Measurements from ENCODE around the gene ENPP7. TPM values are rescaled to one million over a fixed set of nuclear protein-coding genes. Genes with fewer than 3 reads are reported as not detected.

ENPP7 gene
- total RNA-seq, 1 experiment from 2014 or later: not detected

DNA sequence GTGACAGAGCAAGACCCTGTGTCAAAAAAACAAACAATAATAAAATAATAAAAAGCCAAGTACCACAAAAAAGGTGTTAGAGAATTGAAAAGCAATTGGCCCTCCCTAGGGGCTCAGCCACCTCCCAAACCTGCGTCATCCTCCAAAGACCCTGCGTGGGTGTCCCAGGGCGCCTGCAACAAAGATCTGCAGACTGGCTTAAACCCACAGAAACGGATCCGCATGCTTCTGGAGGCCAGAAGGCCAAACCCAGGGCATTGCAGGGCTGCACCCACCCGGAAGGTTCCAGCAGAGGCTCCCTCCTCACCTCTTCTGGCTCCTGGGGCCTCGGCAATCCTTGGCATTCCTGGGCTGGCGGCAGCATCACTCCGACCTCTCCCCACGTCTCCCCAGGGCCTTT lies 1.5 kb downstream of the ENPP7 start:
- no peak for DNase-seq (ENCODE audit: low spot score)

DNA sequence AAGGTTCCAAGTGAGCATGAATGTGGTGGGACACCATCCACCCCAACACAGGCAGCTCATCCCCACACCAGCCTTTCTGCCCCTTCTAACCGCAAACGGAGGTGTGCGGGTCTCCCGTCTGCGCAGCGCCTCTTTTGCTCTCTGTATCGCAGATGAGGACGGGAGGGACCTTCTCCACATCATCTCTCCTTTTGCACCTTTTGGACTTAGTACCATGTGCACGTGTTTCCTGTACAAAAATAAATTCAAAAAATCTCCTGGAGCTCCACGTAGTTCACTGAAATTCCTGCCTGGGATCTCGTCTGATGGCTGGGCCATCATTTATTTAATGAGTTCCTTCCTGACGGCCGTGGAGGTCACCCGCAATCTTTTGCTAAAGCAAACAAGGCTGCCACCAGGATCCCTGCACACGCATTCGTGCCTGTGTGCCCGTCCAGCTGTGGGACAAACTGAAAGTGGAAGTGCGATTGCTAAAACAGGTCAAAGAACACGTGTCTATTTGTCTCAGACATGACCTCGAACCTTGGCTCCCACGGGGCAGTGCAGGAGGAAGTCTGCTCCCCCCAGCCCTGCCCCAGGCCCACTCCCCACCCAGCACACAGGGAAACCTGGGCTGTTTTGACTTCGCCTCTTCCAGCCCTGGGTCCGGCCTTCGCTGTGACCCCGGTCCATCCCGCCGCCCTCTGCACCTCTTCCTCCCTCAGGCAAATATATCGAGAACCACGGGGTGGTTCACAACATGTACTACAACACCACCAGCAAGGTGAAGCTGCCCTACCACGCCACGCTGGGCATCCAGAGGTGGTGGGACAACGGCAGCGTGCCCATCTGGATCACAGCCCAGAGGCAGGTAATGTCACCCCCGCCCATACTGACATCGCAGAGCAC lies 2.3 kb downstream of the ENPP7 start:
- DNase-seq (ENCODE audit: low spot score): no peak

DNA sequence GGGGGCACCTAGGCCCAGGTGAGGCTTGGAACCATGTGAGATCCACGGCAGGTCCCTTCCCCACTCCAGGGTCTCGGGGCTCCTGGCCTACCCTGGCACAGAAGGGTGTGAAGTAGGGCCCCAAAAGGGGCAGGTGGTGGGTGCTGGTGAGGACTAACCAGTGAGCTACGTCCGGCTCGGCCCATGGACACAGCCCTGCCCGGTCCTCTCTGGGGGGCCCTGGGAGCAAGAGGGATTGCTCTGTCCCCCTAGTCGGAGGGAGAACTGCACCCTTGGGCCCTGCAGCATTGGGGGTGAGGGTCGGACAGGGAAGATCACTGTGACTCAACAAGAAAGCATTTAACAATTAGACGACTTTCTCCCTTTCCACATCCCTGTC lies 2.9 kb downstream of the ENPP7 start:
- DNase-seq (ENCODE audit: low spot score): no peak

DNA sequence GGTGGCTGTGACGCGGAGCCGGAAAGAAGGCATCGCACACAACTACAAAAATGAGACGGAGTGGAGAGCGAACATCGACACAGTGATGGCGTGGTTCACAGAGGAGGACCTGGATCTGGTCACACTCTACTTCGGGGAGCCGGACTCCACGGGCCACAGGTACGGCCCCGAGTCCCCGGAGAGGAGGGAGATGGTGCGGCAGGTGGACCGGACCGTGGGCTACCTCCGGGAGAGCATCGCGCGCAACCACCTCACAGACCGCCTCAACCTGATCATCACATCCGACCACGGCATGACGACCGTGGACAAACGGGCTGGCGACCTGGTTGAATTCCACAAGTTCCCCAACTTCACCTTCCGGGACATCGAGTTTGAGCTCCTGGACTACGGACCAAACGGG lies 4.4 kb downstream of the ENPP7 start:
- DNase-seq (ENCODE audit: low spot score): no peak

DNA sequence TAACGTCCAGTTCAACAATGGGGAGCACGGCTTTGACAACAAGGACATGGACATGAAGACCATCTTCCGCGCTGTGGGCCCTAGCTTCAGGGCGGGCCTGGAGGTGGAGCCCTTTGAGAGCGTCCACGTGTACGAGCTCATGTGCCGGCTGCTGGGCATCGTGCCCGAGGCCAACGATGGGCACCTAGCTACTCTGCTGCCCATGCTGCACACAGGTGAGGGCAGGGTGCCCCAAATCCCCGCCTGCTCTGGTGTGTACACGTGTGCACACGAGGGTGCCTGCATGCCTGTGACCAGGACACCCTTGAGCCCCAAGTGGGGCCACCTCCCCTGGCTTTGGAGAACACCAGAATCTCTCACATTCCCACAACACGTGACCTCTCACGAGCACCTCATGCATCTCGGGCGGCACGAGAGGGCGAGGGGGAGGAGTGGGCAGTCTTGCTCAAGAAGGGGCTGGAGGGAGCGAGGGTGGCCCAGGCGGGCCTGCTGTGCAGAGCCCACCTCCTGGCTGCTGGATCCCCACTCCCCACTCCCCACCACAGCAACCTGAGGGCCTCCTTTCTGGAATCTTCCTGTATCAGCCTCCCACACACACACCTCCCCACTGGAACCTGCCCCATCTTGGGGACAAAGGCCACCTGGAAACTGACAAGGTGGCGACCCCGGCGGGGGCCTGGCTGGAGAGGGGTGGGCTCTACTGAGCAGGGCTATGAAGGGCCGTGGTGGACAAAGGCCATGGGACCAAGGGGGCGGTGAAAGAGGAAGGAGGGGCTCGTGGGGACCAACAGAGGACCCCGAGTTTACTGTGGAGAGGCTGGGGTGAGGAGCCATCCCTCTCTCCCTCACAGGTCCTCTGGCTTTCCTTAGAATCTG lies 6.5 kb downstream of the ENPP7 start:
- DNase-seq (ENCODE audit: low spot score): no peak

DNA sequence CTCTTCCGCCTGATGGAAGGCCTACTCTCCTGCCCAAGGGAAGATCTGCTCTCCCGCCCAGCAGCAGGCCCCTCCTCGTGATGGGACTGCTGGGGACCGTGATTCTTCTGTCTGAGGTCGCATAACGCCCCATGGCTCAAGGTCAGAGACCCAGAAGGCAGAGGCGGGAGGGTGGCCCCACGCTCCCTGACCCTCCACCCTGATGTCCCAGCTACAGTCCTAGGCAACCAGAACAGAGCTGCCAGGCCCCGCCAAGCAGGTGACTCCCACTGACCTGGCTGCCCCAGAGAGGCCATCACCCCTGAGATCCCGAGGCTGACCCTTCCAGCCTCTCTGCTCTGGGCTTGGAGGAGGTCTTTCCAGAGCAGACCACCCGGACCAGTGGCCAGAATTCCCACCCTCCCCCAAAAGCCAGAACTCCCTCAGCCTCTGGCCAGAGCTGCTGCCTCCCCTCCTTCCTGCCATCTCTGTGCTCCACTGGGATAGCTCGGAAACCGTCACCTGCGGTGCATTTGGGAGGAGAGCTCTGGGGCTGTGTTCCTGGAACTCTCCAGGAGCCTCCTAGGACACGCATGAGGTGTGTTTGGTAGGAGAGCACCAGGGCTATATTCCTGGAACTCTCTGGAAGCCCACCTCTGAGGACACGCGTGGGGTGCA lies 7.3 kb downstream of the ENPP7 start:
- no peak for DNase-seq (ENCODE audit: low spot score)

DNA sequence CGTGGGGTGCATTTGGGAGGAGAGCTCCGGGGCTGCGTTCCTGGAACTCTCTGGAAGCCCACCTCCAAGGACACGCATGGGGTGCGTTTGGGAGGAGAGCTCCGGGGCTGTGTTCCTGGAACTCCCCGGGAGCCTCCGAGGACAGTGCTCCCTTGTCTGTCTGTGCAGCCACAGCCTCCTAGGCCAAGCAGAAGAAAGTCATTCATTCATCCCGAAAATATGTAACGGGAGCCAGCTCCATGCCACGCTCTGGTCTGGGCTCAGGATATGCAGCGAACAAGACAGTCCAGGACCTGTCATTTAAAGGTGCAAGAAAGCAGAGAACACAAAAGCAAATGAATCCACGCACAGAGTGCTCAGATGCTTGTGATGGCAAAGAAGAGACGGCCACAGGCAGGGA lies 7.9 kb downstream of the ENPP7 start:
- no peak for DNase-seq (ENCODE audit: low spot score)

DNA sequence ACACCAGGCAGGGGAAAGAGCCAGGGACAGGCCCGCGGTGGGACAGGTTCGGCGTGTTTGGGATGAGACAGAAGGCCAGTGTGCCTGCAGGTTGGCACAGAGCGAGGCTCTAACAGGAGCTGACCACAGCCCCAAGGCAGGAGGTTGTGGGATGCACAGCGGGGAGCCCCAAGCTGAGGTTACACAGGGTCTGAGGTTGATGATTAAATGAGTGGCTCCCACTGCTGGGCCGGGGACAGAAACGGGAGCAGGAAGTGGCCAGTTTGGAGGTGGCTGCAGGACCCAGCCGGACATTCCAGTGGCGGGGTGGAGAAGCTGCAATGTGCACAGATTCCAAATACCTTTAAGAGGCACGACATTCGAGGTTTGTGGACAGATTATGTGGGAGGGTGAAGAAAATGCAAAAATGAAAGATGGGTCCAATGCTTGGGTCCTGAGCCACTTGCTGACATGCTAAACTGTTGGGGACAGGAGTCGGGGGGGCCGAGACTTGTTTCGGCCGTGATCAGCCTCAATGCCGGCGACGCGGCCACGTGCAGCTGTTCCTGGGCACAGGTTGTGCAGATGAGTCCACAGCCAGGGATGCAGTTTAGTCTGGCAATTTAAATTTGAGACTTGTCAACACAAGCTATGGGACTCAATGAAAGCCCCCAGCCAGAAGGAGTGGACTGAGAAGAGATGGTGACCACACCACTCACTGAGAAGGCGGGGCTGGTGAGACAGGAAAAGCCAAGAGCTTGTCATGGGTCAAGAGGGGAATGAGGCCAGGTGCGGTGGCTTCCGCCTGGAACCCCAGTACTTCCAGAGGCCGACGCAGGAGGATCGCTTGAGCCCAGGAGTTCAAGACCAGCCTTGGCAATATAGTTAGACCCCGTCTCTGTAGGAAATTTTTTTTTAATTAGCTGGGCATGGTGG lies 8.7 kb downstream of the ENPP7 start:
- peak; percentile 94 for DNase-seq (ENCODE audit: low spot score)

DNA sequence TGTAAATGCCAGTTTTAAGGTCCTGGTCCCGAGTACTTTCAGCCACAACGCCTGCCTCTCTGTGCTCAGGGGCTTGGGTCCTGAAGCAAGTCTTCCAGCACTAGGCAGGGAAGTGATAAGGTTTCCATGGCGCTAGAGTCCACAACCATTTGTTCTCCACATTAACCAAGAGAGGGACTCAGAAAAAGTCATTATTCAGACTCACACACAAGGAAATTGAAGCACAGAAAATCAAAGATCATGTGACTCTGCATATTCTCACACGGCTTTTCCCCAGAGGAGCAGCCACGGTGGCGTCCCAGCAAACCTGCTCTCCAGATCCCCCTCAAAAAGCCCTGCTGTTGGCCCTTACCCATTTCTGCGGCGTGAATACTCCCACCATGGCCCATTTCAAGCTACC lies 9.7 kb downstream of the ENPP7 start:
- DNase-seq (ENCODE audit: low spot score): no peak

DNA sequence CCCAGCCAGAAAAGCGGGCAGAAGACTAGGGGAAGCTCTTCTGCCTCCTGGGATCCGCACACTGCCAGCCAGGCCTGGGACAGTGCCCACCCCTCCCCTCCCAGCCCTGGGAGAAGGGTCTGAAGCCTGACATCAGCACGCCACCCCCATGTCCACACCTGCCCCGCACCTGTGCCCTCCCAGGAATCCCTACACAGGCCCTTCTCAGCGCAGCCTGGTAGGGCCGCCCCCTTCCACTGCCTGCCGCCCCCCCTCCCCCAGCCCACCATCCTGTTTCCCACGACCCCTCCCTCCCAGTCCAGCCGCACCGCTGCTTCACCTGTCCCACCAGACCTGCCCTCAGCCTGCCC lies 10.6 kb downstream of the ENPP7 start:
- no peak for DNase-seq (ENCODE audit: low spot score)

DNA sequence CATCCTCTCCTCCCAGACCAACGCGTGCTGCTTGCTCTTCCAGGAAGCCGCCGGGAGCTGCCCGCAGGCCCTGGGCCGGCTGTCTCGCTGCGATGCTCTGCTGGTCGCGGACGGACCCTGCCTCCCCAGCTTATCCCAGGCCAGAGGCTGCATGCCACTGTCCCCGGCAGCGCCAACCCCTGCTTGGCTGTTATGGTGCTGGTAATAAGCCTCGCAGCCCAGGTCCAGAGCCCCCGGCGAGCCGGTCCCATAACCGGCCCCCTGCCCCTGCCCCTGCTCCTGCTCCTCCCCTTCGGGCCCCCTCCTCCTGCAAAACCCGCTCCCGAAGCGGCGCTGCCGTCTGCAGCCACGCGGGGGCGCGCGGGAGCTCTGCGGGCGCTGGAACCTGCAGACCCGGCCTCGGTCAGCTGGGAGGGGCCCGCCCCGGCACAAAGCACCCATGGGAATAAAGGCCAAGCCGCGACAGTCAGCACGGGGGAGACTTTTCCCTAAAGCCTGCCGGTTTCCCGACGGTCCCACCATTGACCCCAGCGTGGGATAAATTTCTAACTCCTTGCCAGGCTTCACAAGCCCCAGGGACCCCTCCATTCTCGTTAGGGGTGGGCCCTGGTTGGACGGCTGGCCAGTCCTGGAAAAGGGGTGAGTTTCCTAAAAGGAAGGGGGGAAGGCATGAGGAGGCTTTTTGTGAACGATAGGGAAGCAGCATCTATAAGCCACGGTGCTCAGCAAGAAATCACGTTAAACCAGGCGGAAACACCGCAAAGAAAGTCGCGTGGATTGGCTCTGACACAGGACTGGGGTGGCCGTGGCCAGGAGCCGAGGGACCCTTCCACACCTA lies 11.2 kb downstream of the ENPP7 start:
- DNase-seq (ENCODE audit: low spot score): peak; percentile 34

DNA sequence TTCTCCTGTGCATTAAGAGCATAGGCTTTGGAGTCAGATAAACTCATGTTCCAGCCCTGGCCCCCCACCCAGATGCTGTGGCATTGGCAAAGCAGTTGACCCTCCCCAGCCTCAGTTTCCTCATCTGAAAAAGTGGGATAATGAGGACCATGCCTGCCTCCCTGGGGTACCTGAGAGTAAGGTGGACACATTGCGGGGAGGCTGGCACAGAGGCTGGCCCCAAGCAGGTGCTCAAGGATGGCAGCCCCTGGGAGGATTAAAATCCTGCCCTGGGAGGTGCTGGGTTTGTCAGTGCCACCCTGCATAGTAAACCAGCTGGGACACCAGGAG lies 11.8 kb downstream of the ENPP7 start:
- no peak for DNase-seq (ENCODE audit: low spot score)

DNA sequence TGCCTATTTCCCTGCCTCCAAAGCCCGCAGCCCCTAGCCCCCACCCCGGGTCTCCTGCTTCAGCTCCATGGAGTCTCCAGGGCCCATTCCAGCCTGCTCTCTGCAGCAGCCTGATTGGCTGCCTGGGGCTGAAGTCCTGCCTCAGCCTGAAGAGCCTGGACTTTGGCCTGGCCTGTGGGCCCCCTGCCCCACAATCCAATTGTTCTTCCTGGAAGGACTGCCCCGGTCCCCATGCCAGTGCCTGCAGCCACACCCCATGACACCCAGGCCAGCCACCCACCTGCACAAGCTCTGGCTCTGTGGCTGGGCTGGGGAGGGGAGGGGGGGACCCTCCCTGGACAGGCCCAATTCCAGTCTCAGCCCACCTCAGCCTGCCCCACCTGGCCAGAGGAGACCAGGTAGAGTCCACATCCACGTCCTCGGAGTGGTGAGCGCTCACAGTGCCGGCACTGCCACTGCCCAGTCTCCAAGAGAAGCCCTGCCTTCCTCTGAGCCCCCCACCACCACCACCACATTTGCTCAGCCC lies 12.3 kb downstream of the ENPP7 start:
- DNase-seq (ENCODE audit: low spot score): no peak

DNA sequence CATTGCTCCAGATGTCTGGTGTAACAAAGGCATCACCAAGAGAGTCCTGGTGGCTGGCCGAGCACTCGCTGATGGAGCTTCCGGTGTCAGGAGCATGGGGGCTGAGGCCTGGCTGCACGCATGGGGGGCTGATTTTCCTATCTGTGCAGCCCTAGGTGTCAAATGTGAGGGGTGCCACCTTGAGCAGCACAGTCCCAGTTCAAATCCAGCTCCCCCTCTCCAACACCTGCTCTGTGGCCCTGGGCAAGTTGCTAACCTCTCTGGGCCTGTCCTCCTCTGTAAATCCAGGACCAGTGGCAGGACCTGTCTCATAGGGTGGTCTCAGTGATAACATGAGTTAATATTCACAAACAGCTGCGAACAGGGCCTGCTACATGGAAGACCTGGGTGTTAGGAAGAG lies 12.9 kb downstream of the ENPP7 start:
- no peak for DNase-seq (ENCODE audit: low spot score)

DNA sequence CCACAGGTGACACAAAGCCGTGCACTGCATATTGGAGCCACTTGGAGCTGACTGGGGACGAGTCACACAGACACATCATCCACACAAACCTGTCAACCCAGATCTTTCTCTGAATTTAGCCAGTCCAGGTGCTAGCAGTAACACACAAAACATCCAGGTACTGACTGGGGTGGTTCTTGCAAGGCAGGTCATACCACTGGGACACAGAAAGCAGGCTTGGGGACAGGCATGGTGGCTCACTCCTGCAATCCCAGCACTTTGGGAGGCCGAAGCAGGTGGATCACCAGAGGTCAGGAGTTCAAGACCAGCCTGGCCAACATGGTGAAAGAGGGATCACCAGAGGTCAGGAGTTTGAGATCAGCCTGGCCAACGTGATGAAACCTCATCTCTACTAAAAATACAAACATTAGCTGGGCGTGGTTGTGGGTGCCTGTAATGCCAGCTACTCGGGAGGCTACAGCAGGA lies 14.9 kb downstream of the ENPP7 start:
- no peak for DNase-seq (ENCODE audit: low spot score)

DNA sequence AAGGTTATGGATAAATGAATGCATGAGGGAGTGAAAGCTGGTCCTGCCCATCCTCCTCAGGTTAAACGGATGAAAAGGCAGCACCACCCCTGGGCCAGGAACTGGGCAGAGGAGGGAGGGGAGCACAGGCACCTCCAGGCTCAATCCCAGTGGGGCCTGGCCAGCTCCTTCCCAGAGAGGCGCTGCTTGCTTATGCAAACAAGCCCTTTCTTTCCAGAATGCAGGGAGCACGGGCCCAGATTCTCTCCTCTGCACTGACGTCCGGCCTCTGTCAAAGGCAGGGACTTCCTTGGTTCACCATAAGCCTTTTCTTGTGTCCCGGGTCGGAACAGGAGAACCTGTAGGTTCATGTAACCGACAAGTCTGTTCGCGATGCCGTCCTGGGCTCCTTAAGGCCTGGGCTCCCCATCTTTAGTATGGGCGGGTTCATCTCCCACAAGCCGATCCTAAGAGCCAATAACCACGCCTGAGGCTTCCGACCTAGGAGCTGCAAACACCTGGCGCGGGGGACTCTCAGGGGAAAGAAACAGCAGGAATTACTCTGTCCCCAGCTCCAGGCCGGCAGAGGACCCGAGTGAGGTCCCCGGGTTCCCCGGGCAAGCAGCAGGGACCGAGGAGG lies 16.3 kb downstream of the ENPP7 start:
- no peak for DNase-seq (ENCODE audit: low spot score)

DNA sequence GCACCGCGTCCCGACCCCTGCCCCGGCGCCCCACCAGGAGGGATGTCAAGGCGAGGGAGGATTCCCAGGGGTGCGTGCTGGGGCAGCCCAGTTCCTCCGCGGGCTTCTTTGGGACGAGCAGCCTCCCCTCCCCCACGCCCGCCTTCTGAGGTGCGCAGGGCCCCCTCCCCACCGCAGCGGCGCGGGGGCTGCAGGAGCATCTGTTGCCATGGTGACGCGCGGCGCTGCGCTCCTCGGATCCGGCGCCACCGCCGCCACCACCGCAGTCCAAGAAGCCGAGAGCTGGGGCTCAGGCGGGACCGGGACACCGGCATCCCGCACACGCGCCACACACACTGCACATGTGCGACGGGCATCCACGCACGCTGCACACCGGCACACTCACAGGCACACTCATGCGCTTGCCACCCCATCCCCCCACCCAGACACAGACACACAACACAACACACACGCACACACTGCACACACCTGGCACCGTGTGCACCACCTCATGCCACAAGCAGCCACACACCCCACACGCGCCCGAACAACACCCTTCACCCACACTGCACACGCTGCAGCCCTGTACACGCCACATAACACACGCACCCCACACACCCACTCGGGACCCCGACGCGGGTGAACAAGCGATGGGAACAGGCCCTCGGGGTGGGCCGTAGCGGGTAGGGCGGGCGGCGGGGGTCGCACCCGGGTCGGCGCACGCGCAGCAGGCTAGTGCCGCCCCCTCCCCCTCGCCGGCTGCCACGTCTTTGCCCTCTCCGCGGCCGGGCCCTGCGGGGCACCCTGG lies 17.0 kb downstream of the ENPP7 start:
- no peak for DNase-seq (ENCODE audit: low spot score)

DNA sequence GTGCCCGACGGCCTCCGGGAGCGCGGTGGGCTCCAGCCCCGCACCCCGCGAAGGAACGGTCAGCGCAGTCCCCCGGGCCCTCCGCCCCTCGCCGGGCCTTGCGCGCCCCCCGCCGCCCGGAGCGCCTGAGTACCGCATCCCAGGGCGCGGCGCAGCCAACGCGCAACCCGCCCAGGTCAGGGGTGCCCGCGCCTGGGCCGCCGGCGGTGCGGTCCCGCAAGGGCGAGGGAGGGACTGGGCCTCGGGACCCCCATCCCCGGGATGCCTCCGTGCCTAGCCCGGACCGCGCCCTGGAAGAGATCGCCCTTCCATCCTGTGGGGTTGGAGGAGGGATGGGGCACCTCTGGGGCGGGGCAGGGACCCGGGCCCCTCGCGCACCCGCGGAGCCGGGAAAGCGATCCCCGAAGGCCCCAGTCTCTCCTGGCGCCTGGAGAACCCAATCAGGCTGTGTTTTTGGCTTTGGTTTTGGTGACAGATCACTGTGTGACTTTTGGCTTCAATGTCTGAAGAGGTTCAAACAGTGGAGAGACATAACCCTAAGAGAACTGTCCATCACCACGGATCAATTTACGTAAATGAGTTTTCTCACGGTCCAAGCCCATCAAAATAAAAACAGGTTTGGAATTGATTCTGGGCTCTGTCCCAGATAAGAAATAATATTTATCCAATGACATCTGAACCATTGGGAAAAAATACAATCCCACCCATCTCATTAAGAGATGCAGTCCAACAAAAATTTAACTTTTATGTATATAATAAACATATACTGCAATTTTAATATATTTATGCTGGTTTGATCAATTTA lies 17.8 kb downstream of the ENPP7 start:
- no peak for DNase-seq (ENCODE audit: low spot score)
